HG03064 (cell line): Measurements from ENCODE around the gene NT5DC2.

Experiments
- ATAC-seq: cut with Tn5 transposase; IDR thresholded peaks from one replicate; pipeline ENCODE4 v1.9.1; 2021; ENCODE audit warnings: low read depth; ENCODE audit not compliant: unreplicated experiment

Gene NT5DC2

GRCh38 chr3:52525680-52526561 lies 7.7 kb downstream of the NT5DC2 start:
- ATAC-seq, result no peak

GRCh38 chr3:52524752-52525679 lies 8.6 kb downstream of the NT5DC2 start:
- no peak for ATAC-seq

DNA sequence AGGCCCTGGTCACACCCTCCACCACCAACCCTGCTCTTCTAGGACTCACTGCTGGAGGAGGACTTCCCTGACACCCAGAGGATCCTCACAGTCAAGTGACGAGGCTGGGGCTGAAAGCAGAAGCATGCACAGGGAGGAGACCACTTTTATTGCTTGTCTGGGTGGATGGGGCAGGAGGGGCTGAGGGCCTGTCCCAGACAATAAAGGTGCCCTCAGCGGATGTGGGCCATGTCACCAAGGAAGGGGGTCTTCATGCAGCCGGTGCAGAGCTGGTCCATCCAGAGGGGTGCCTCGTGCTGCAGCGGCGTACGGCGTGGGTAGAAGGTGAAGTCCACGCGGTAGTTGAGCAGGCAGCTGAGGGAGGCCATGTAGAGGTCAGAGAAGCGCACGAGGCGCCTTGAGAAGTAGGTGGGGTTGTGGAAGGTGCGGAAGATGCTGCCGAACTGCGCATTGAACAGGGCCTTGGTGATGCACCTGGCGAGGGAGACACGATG lies 9.4 kb downstream of the NT5DC2 start:
- ATAC-seq, result no peak

DNA sequence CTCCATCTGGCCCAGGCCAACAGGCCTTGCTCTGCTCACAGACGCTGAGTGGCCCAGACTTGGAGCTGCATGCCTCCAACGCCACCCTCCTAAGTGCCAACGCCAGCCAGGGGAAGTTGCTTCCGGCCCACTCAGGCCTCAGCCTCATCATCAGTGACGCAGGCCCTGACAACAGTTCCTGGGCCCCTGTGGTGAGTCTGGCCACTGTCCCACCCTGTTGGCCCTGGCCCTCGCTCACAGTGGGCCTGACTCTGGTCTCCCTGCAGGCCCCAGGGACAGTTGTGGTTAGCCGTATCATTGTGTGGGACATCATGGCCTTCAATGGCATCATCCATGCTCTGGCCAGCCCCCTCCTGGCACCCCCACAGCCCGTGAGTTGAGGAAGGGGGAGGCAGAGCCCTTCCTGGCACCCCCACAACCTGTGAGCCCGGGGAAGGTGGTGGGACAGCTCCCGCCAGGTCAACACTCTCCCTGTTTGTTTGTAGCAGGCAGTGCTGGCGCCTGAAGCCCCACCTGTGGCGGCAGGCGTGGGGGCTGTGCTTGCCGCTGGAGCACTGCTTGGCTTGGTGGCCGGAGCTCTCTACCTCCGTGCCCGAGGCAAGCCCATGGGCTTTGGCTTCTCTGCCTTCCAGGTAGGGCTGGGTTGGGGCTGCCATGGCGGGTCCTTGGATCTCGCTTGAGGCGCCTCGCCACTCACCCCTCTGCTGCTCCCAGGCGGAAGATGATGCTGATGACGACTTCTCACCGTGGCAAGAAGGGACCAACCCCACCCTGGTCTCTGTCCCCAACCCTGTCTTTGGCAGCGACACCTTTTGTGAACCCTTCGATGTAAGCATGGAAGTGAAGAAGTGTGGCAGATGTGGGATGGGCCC lies 10.0 kb downstream of the NT5DC2 start:
- no peak for ATAC-seq

DNA sequence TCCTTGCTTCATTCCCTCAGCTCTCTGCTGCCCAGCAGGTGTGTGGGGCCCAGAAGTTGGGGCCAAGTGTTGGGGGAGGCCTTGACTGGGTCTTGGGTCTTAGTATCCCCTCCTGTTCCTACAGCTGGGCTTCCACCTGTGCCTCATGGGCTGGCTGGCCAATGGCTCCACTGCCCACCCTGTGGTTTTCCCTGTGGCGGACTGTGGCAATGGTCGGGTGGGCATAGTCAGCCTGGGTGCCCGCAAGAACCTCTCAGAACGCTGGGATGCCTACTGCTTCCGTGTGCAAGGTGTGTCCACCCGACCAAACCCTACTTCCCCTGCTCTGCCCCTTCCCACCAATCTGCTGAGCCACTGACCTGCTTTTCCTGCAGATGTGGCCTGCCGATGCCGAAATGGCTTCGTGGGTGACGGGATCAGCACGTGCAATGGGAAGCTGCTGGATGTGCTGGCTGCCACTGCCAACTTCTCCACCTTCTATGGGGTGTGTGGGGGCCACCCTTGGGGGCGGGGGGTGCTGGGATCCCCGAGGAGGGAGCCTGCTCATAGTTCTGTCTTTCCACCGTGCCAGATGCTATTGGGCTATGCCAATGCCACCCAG lies 10.9 kb downstream of the NT5DC2 start:
- ATAC-seq, result no peak

DNA sequence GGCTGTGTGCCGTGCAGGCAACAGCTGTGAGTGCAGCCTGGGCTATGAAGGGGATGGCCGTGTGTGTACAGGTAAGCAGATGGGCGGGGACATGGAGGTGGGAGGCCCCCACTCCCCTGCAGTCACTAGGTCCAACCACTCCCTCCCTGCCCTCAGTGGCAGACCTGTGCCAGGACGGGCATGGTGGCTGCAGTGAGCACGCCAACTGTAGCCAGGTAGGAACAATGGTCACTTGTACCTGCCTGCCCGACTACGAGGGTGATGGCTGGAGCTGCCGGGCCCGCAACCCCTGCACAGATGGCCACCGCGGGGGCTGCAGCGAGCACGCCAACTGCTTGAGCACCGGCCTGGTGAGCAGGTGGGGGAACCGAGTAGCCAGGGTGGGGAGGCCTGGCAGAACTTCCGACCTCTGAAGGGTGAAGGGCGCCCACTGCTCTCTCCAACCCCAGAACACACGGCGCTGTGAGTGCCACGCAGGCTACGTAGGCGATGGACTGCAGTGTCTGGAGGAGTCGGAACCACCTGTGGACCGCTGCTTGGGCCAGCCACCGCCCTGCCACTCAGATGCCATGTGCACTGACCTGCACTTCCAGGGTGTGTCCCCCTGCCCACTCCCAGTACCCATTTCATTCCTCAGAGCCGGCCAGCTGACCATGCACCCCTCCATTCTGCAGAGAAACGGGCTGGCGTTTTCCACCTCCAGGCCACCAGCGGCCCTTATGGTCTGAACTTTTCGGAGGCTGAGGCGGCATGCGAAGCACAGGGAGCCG lies 11.6 kb downstream of the NT5DC2 start:
- no peak for ATAC-seq

GRCh38 chr3:52521488-52521824 lies 12.2 kb downstream of the NT5DC2 start:
- ATAC-seq, result no peak

GRCh38 chr3:52520716-52521487 lies 12.8 kb downstream of the NT5DC2 start:
- no peak for ATAC-seq

- no peak for ATAC-seq
These were observed 13.5 kb downstream of the NT5DC2 start for GRCh38 chr3:52520141-52520667.

GRCh38 chr3:52519445-52520140 lies 14.1 kb downstream of the NT5DC2 start:
- no peak for ATAC-seq

DNA sequence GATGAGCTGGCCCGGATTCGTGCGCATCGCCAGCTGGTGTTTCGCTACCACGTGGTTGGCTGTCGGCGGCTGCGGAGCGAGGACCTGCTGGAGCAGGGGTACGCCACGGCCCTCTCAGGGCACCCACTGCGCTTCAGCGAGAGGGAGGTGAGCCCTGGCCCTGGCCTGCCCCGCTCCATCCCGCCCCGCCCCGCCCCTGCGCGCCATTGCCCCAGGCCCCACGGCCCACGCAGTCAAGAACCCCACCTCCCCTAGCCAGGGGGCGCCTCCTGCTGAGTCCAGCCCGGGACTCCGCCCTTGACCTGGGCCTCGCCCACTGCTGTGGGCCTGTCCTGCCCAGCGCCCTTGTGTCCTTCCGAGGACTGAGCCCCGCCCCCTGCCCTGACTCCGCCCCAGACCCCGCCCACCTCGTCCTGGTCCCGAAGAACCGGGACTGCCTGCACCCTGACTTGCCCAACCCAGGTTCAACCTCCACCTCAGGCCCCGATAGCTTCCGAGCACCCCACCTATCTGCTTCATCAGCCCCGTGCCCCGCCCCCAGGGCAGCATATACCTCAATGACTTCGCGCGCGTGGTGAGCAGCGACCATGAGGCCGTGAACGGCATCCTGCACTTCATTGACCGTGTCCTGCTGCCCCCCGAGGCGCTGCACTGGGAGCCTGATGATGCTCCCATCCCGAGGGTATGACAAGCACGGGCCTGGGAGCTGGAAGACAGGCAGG lies 14.8 kb downstream of the NT5DC2 start:
- ATAC-seq, result no peak

GRCh38 chr3:52517796-52518722 lies 15.6 kb downstream of the NT5DC2 start:
- ATAC-seq, result no peak

- ATAC-seq, result no peak
These were observed 17.0 kb downstream of the NT5DC2 start for GRCh38 chr3:52516509-52517195.

DNA sequence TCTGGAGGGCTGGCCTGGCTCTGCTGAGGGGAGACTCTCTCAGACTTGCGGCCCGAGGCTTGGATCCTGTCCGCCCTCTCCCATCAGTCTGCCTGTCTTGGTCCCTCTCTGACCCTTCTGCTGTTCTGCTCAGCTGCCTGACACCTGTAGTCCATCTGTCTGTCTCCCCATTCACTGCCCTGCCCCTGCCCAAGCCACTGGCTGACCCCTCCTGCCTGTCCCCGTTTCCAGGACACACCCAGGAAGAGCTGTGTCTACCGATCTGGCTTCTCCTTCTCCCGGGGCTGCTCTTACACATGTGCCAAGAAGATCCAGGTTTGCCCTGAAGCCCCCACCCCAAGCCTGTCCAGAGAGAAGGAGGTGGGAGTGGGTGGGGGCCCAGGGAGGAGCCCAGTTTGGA lies 18.5 kb downstream of the NT5DC2 start:
- no peak for ATAC-seq

GRCh38 chr3:52514576-52514975 lies 19.1 kb downstream of the NT5DC2 start:
- no peak for ATAC-seq
